ENCODE data around the gene FMNL3. TPM values are rescaled to one million over a fixed set of nuclear protein-coding genes. Genes with fewer than 3 reads are reported as not detected.

The FMNL3 gene
- total and polyA plus RNA-seq, 2 of the 8 experiments (the other 6 are each of a cell fraction or from before 2014, with no cell fraction given), result 8.6 to 29.0 TPM

DNA sequence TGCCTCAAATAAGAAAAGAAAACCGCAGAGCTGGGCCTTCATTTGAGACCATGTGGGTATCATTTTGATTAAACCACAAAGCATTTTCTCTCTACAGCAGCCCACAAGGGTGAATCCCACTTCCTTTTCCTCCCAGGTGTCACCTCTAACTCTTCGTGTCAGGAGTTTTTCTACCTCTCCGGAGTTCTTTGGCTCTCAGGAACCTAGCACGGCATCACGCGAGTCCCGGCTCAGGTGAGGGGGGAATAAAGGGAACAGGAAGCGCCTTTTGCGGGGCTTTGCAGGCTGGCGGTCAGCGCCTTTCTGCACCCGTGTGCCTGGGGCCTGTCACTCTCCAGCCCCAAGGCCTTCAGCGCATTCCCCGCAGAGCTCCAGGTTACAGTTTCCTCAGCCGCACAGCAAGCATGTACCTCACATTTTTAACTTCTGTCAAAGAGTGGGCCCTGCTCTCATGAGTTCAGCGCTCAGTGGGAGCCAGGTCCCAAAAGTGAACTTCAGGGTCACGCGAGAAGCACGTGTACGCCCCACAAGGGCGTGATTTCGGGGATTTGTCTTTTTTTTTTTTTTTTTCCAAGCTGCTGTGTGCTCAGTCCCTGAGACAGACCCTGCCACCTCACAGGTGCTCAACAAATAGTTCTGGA is 84.6 kb downstream of the FMNL3 start (continued):
- TF ChIP-seq, protein P1, sequence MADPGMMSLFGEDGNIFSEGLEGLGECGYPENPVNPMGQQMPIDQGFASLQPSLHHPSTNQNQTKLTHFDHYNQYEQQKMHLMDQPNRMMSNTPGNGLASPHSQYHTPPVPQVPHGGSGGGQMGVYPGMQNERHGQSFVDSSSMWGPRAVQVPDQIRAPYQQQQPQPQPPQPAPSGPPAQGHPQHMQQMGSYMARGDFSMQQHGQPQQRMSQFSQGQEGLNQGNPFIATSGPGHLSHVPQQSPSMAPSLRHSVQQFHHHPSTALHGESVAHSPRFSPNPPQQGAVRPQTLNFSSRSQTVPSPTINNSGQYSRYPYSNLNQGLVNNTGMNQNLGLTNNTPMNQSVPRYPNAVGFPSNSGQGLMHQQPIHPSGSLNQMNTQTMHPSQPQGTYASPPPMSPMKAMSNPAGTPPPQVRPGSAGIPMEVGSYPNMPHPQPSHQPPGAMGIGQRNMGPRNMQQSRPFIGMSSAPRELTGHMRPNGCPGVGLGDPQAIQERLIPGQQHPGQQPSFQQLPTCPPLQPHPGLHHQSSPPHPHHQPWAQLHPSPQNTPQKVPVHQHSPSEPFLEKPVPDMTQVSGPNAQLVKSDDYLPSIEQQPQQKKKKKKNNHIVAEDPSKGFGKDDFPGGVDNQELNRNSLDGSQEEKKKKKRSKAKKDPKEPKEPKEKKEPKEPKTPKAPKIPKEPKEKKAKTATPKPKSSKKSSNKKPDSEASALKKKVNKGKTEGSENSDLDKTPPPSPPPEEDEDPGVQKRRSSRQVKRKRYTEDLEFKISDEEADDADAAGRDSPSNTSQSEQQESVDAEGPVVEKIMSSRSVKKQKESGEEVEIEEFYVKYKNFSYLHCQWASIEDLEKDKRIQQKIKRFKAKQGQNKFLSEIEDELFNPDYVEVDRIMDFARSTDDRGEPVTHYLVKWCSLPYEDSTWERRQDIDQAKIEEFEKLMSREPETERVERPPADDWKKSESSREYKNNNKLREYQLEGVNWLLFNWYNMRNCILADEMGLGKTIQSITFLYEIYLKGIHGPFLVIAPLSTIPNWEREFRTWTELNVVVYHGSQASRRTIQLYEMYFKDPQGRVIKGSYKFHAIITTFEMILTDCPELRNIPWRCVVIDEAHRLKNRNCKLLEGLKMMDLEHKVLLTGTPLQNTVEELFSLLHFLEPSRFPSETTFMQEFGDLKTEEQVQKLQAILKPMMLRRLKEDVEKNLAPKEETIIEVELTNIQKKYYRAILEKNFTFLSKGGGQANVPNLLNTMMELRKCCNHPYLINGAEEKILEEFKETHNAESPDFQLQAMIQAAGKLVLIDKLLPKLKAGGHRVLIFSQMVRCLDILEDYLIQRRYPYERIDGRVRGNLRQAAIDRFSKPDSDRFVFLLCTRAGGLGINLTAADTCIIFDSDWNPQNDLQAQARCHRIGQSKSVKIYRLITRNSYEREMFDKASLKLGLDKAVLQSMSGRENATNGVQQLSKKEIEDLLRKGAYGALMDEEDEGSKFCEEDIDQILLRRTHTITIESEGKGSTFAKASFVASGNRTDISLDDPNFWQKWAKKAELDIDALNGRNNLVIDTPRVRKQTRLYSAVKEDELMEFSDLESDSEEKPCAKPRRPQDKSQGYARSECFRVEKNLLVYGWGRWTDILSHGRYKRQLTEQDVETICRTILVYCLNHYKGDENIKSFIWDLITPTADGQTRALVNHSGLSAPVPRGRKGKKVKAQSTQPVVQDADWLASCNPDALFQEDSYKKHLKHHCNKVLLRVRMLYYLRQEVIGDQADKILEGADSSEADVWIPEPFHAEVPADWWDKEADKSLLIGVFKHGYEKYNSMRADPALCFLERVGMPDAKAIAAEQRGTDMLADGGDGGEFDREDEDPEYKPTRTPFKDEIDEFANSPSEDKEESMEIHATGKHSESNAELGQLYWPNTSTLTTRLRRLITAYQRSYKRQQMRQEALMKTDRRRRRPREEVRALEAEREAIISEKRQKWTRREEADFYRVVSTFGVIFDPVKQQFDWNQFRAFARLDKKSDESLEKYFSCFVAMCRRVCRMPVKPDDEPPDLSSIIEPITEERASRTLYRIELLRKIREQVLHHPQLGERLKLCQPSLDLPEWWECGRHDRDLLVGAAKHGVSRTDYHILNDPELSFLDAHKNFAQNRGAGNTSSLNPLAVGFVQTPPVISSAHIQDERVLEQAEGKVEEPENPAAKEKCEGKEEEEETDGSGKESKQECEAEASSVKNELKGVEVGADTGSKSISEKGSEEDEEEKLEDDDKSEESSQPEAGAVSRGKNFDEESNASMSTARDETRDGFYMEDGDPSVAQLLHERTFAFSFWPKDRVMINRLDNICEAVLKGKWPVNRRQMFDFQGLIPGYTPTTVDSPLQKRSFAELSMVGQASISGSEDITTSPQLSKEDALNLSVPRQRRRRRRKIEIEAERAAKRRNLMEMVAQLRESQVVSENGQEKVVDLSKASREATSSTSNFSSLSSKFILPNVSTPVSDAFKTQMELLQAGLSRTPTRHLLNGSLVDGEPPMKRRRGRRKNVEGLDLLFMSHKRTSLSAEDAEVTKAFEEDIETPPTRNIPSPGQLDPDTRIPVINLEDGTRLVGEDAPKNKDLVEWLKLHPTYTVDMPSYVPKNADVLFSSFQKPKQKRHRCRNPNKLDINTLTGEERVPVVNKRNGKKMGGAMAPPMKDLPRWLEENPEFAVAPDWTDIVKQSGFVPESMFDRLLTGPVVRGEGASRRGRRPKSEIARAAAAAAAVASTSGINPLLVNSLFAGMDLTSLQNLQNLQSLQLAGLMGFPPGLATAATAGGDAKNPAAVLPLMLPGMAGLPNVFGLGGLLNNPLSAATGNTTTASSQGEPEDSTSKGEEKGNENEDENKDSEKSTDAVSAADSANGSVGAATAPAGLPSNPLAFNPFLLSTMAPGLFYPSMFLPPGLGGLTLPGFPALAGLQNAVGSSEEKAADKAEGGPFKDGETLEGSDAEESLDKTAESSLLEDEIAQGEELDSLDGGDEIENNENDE (IDR thresholded peaks at IDR 0.05; ENCODE audit: insufficient replicate concordance, low read length), result no peak
- no peak for TF ChIP-seq KDM5A (IDR thresholded peaks at IDR 0.05; ENCODE audit: low read length)

Measured in H1 (cell line).